IMR-90 (cell line): ENCODE measurements around the gene EZR. TPM values are rescaled to one million over a fixed set of nuclear protein-coding genes. Genes with fewer than 3 reads are reported as not detected.

ENCODE experiments used
- ATAC-seq: fragments of 200-7000 bp; cut with Tn5 transposase; 2 replicates; pipeline ENCODE4 v1.9.1; 2020; ENCODE audit warnings: low read depth, mild to moderate bottlenecking, moderate library complexity
- BruUV-seq: library from RNA; stranded (reverse); fragments of 400-500 nt; replicated peaks from 2 replicates; lab custom pipeline; 2021; lab: Mats Ljungman, UMichigan
- CTCF ChIA-PET: fragments of 300-600 bp; formaldehyde crosslinking; extraction: SDS; loops from one replicate; lab custom pipeline; 2021; ENCODE audit warnings: antibody characterized with exemption; lab: Yijun Ruan, JAX
- POLR2A ChIA-PET: fragments of 300-600 bp; sonication (Branson Sonifier 250); formaldehyde crosslinking; loops from one replicate; lab custom pipeline; 2022; ENCODE audit warnings: antibody characterized with exemption; ENCODE audit not compliant: unreplicated experiment; lab: Charles Lee
- DNase-seq: peaks from one replicate; pipeline ENCODE4 v3.0.0; 2013
- H2AFZ ChIP-seq: replicated peaks from 2 replicates; pipeline ENCODE3; 2013; ENCODE audit warnings: low read length, mild to moderate bottlenecking; ENCODE audit not compliant: poor library complexity
- H2AK5ac ChIP-seq: 2 replicates; pipeline ENCODE4 v1.6.1; 2013; ENCODE audit warnings: low read depth, low read length, inconsistent platforms
- H2AK9ac ChIP-seq: replicated peaks from 2 replicates; pipeline ENCODE3; 2013; ENCODE audit warnings: mild to moderate bottlenecking, low read depth, low read length, moderate library complexity; ENCODE audit not compliant: poor library complexity
- H2BK120ac ChIP-seq: 2 replicates; pipeline ENCODE4 v1.6.1; 2013; ENCODE audit warnings: low read depth, low read length, inconsistent platforms
- H2BK15ac ChIP-seq: 3 replicates; pipeline ENCODE4 v1.6.1; 2013; ENCODE audit warnings: low read depth, low read length, inconsistent platforms
- H2BK20ac ChIP-seq: 2 replicates; pipeline ENCODE4 v1.6.1; 2013; ENCODE audit warnings: low read depth, mild to moderate bottlenecking, inconsistent platforms, low read length, moderate library complexity
- H2BK5ac ChIP-seq: 2 replicates; pipeline ENCODE4 v1.6.1; 2013; ENCODE audit warnings: mild to moderate bottlenecking, low read depth, low read length, inconsistent platforms; ENCODE audit not compliant: poor library complexity, severe bottlenecking
- H3K14ac ChIP-seq: replicated peaks from 2 replicates; pipeline ENCODE4 v1.6.1; 2013; ENCODE audit warnings: low read depth, low read length, inconsistent platforms
- H3K18ac ChIP-seq: 2 replicates; pipeline ENCODE4 v1.6.1; 2013; ENCODE audit warnings: low read depth, low read length, control low read depth
- H3K23ac ChIP-seq: 2 replicates; pipeline ENCODE4 v1.6.1; 2013; ENCODE audit warnings: low read depth, low read length, inconsistent platforms
- H3K27ac ChIP-seq: 2 replicates; pipeline ENCODE4 v1.5.1; 2013; ENCODE audit warnings: mild to moderate bottlenecking, control low read depth, low read length; ENCODE audit not compliant: insufficient read depth
- H3K27me3 ChIP-seq: 2 replicates; pipeline ENCODE4 v1.6.1; 2013; ENCODE audit warnings: low read length; ENCODE audit not compliant: control insufficient read depth, insufficient read depth
- H3K36me3 ChIP-seq: 2 replicates; pipeline ENCODE4 v1.6.1; 2013; ENCODE audit warnings: low read length, mixed read lengths; ENCODE audit not compliant: control insufficient read depth, insufficient read depth
- H3K4ac ChIP-seq: 2 replicates; pipeline ENCODE4 v1.6.1; 2013; ENCODE audit warnings: low read depth, low read length, inconsistent platforms
- H3K4me1 ChIP-seq: 2 replicates; pipeline ENCODE4 v1.6.1; 2013; ENCODE audit warnings: low read length, mixed read lengths; ENCODE audit not compliant: control insufficient read depth, insufficient read depth
- H3K4me2 ChIP-seq: 2 replicates; pipeline ENCODE4 v1.6.1; 2013; ENCODE audit warnings: low read depth, mild to moderate bottlenecking, control low read depth, low read length, moderate library complexity
- H3K4me3 ChIP-seq: 2 replicates; pipeline ENCODE4 v1.5.1; 2013; ENCODE audit warnings: low read depth, mild to moderate bottlenecking, control low read depth, low read length, moderate library complexity; ENCODE audit not compliant: insufficient read depth
- H3K56ac ChIP-seq: 2 replicates; pipeline ENCODE4 v1.6.1; 2013; ENCODE audit warnings: low read length, inconsistent platforms; ENCODE audit not compliant: insufficient read depth; ENCODE audit errors: extremely low read depth
- H3K79me1 ChIP-seq, 2 experiments: 2 replicates each; pipeline ENCODE4 v1.6.1; 2013; ENCODE audit warnings: low read length in 2 of 2, inconsistent platforms in 1 of 2, low read depth in 1 of 2
- H3K9ac ChIP-seq: 2 replicates; pipeline ENCODE4 v1.6.1; 2013; ENCODE audit warnings: low read depth, low read length, control low read depth
- H3K9me1 ChIP-seq: 2 replicates; pipeline ENCODE4 v1.6.1; 2013; ENCODE audit warnings: low read length, inconsistent platforms; ENCODE audit not compliant: insufficient read depth
- H3K9me3 ChIP-seq: 2 replicates; pipeline ENCODE4 v1.6.1; 2013; ENCODE audit warnings: low read length; ENCODE audit not compliant: control insufficient read depth, insufficient read depth
- H4K20me1 ChIP-seq: 2 replicates; pipeline ENCODE4 v1.6.1; 2013; ENCODE audit warnings: low read length, inconsistent platforms; ENCODE audit not compliant: insufficient read depth
- H4K5ac ChIP-seq: 2 replicates; pipeline ENCODE4 v1.6.1; 2013; ENCODE audit warnings: mild to moderate bottlenecking, low read depth, low read length, control low read depth
- H4K8ac ChIP-seq, 2 experiments: 2 replicates each; pipeline ENCODE4 v1.6.1; 2013; ENCODE audit warnings: low read depth in 2 of 2, low read length in 2 of 2, control low read depth in 1 of 2, inconsistent platforms in 1 of 2
- H4K91ac ChIP-seq: 2 replicates; pipeline ENCODE4 v1.6.1; 2013; ENCODE audit warnings: low read depth, low read length, inconsistent platforms; ENCODE audit not compliant: insufficient read depth
- CEBPB ChIP-seq: IDR thresholded peaks from 2 replicates; pipeline ENCODE4 v1.6.1; 2012; ENCODE audit warnings: low read depth, low read length, improper control_type of control experiment
- CHD1 ChIP-seq: IDR thresholded peaks from 2 replicates; pipeline ENCODE4 v1.6.1; 2012; ENCODE audit warnings: low read depth, low read length, improper control_type of control experiment
- ELK1 ChIP-seq: fragments of 150-350 bp; IDR thresholded peaks from 2 replicates; pipeline ENCODE4 v1.6.1; 2016; ENCODE audit warnings: low read depth, mild to moderate bottlenecking, low read length, moderate library complexity, borderline replicate concordance
- FOS ChIP-seq: fragments of 150-350 bp; IDR thresholded peaks from 2 replicates; pipeline ENCODE4 v1.6.1; 2016; ENCODE audit warnings: low read depth, low read length
- MAFK ChIP-seq: IDR thresholded peaks from 2 replicates; pipeline ENCODE4 v1.6.1; 2012; ENCODE audit warnings: low read depth, low read length, improper control_type of control experiment
- MAZ ChIP-seq: IDR thresholded peaks from 2 replicates; pipeline ENCODE4 v1.6.1; 2012; ENCODE audit warnings: low read depth, mild to moderate bottlenecking, low read length, improper control_type of control experiment, moderate library complexity, borderline replicate concordance
- WGBS, 2 experiments: methylation state at CpG; one replicate each; pipeline versions ENCODE4 v1.1.5 to v1.1.7; 2013; ENCODE audit warnings: missing lambda C conversion rate in 2 of 2; ENCODE audit not compliant: insufficient read length in 1 of 2; ENCODE audit errors: extremely low coverage in 2 of 2; 5-methylcytosine and 5-hydroxymethylcytosine counted together
- dilution Hi-C: fragments of 300-500 bp; cut with HindIII; formaldehyde crosslinking; loops from one replicate; pipeline ENCODE4 v1.14.3; 2018; ENCODE audit warnings: low sequenced_read_pairs; ENCODE audit not compliant: unreplicated experiment
- in situ Hi-C: fragments of 300-500 bp; cut with MboI; formaldehyde crosslinking; loops from 3 replicates; pipeline ENCODE4 v1.14.3; 2019; ENCODE audit warnings: low sequenced_read_pairs, inconsistent platforms, mixed read lengths
- intact Hi-C: fragments of 100-400 bp; cut with micrococcal nuclease; formaldehyde crosslinking; loops from 2 replicates; pipeline ENCODE4 v1.10.0; 2022
- polyA plus RNA-seq, 3 experiments: library from polyadenylated mRNA; depleted of rRNA; stranded (reverse); fragments of >200 nt; gene quantifications; 2 replicates each; pipeline ENCODE4 v1.2.3, GENCODE V29; 2012; ENCODE audit warnings: low replicate concordance in 1 of 3
- total RNA-seq: library from RNA; depleted of rRNA; stranded (reverse); fragments of >200 nt; gene quantifications from 2 replicates; pipeline ENCODE4 v1.2.3, GENCODE V29; 2012
- TF ChIP-seq, protein P1 (sequence below): conservative IDR thresholded peaks from 2 replicates; pipeline ENCODE4 v1.5.1; 2012; ENCODE audit warnings: mild to moderate bottlenecking, low read depth, low read length, improper control_type of control experiment

EZR gene
- total and polyA plus RNA-seq, 2 of the 4 experiments (the other 2 are of a cell fraction): 83.8 to 145 TPM

GRCh38 chr6:158776737-158777136 is 42.4 kb downstream of the EZR start:
- DNase-seq (no peak), ATAC-seq (no peak)
- Histone ChIP-seq H2BK120ac (no peak overlapping the region), H2AFZ (no peak overlapping the region), H2BK5ac (no peak overlapping the region), H3K4me2 (no peak overlapping the region), H3K23ac (no peak overlapping the region), H3K9me3 (no peaks in the 10 kb centered on the region), H3K4me1 (no peaks in the 10 kb centered on the region), H4K8ac (no peak overlapping the region), H2AK5ac (no peak overlapping the region), H4K20me1 (no peaks in the 10 kb centered on the region), H4K5ac (no peak overlapping the region), H3K4me3 (no peak overlapping the region), H2AK9ac (no peak overlapping the region), H3K36me3 (peaks cover 36% of the 10 kb centered on the region), H3K4ac (no peak overlapping the region), H2BK15ac (no peak overlapping the region), H3K14ac (no peak overlapping the region), H3K56ac (no peak overlapping the region), H4K91ac (no peak overlapping the region), H3K79me1 (peaks cover 25 to 30% of the 10 kb centered on the region in 2 experiments), H3K27me3 (no peaks in the 10 kb centered on the region), H2BK20ac (no peak overlapping the region), H3K18ac (no peak overlapping the region), H3K9me1 (peaks cover 5% of the 10 kb centered on the region; the same call in 1 of the 2 replicates), H3K9ac (no peak overlapping the region), H3K27ac (no peak overlapping the region)
- ChIA-PET CTCF (interaction anchor here (0.6 kb wide), 1 partner anchor 1120 kb away, joined by 3 read pairs; no protein-coding TSS in a partner anchor), POLR2A (no interaction called here)
- in situ Hi-C loops: no loop called here
- TF ChIP-seq FOS: no peak
- no peak for TF ChIP-seq MAZ
- no peak for TF ChIP-seq ELK1
- no peak for TF ChIP-seq MAFK
- TF ChIP-seq CEBPB: no peak
- TF ChIP-seq, protein P1, sequence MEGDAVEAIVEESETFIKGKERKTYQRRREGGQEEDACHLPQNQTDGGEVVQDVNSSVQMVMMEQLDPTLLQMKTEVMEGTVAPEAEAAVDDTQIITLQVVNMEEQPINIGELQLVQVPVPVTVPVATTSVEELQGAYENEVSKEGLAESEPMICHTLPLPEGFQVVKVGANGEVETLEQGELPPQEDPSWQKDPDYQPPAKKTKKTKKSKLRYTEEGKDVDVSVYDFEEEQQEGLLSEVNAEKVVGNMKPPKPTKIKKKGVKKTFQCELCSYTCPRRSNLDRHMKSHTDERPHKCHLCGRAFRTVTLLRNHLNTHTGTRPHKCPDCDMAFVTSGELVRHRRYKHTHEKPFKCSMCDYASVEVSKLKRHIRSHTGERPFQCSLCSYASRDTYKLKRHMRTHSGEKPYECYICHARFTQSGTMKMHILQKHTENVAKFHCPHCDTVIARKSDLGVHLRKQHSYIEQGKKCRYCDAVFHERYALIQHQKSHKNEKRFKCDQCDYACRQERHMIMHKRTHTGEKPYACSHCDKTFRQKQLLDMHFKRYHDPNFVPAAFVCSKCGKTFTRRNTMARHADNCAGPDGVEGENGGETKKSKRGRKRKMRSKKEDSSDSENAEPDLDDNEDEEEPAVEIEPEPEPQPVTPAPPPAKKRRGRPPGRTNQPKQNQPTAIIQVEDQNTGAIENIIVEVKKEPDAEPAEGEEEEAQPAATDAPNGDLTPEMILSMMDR: no peak
- no peak for TF ChIP-seq CHD1
- no TSS peak for BruUV-seq
- dilution Hi-C loops: no loop called here
- 100% methylated on average over 1 of the region's 2 CpGs; no CpG with 5 or more reads in 1 of the 2 experiments for WGBS, 2 experiments
- intact Hi-C loops: no loop called here
